ENCODE measurements around the gene CXCR6. TPM values are rescaled to one million over a fixed set of nuclear protein-coding genes. Genes with fewer than 3 reads are reported as not detected.

CXCR6 gene
- total RNA-seq, 2 donors from 2014 or later = not detected

DNA sequence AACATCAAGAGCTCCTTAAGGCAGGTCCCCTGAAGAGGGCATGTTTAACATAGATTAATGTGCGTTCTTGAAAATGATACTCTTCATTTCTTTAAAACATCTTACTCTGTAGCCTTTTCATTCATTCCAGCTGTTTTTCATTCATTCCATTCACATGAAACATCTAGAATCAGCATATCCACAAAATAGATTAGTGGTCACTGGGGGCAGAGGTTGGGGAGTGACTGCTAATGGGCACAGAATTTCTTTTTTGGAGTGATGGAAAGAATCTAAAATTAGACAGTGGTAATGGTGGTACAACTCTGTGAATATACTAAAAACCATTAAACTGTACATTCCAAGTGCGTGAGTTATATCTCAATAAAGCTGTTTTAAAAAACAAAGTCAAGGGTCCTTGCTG, 15.4 kb upstream of the CXCR6 start:
- no peak for DNase-seq
- TF ChIP-seq, protein P1, sequence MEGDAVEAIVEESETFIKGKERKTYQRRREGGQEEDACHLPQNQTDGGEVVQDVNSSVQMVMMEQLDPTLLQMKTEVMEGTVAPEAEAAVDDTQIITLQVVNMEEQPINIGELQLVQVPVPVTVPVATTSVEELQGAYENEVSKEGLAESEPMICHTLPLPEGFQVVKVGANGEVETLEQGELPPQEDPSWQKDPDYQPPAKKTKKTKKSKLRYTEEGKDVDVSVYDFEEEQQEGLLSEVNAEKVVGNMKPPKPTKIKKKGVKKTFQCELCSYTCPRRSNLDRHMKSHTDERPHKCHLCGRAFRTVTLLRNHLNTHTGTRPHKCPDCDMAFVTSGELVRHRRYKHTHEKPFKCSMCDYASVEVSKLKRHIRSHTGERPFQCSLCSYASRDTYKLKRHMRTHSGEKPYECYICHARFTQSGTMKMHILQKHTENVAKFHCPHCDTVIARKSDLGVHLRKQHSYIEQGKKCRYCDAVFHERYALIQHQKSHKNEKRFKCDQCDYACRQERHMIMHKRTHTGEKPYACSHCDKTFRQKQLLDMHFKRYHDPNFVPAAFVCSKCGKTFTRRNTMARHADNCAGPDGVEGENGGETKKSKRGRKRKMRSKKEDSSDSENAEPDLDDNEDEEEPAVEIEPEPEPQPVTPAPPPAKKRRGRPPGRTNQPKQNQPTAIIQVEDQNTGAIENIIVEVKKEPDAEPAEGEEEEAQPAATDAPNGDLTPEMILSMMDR (conservative IDR thresholded peaks at IDR 0.05) = no peak
- Mint-ChIP-seq H3K27ac (no peak overlapping the region), H3K27me3 (ENCODE audit: insufficient read depth) (no peaks in the 10 kb centered on the region), H3K9me3 (no peaks in the 10 kb centered on the region), H3K4me3 (no peak overlapping the region), H3K4me1 (no peaks in the 10 kb centered on the region), H3K36me3 (ENCODE audit: low read depth) (peaks cover 58% of the 10 kb centered on the region)
- no peak overlapping the region for H3K27ac ChIP-seq (ENCODE audit: low read depth, low read length)
- H3K36me3 ChIP-seq (ENCODE audit: control insufficient read depth, insufficient read depth, low read length) = peaks cover 16% of the 10 kb centered on the region
- no peaks in the 10 kb centered on the region for H3K9me3 ChIP-seq (ENCODE audit: control insufficient read depth, low read length)
- 80 to 96% methylated on average over 1 to 2 of the region's 2 CpGs for WGBS, 2 experiments (ENCODE audit: insufficient coverage in 1 of 2, insufficient read length in 1 of 2)
- no peaks in the 10 kb centered on the region for H3K4me1 ChIP-seq (ENCODE audit: control insufficient read depth, insufficient read depth, low read length)
- H3K27me3 ChIP-seq (ENCODE audit: control insufficient read depth, insufficient read depth, low read length, poor library complexity, severe bottlenecking) = no peaks in the 10 kb centered on the region
- H3K4me3 ChIP-seq (ENCODE audit: low read length) = no peak overlapping the region
- no peak overlapping the region for H3K9ac ChIP-seq (ENCODE audit: extremely low read depth, low read length, poor library complexity, severe bottlenecking)

DNA sequence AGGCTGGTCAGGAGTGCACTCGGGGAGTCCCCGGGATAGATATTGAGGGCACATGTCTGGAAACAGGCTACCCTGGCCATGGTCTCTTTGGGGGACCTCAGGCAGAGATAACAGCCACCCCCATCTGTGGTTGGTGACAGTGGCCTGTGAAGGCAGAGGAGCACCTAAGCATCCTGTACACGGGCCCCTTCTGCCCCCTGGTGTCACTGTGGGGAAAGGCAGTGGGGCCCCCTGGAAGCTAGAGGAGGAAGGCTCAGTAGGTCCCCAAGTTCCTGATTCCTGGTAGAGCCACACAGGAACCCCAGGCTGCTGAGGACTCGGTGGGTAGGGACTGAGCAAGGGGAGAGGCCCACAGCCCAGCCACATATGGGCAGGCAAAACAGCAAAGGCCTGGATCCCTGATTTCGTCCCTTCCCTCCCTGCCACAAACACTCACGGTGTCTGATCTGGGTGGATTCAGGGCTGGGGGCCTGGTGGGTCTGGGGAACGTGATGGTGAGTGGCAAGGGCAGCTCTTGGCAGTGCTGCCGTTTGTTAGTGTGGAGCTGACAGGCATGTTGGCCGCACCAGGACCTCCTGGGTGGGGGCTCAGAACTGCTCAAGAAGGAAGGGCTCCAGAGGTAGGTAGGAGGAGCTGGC, 14.1 kb upstream of the CXCR6 start:
- Histone ChIP-seq H3K9me3 (ENCODE audit: control insufficient read depth, low read length) (no peaks in the 10 kb centered on the region), H3K27ac (ENCODE audit: low read depth, low read length) (no peak overlapping the region), H3K4me3 (ENCODE audit: low read length) (no peak overlapping the region), H3K36me3 (ENCODE audit: control insufficient read depth, insufficient read depth, low read length) (peaks cover 15% of the 10 kb centered on the region), H3K4me1 (ENCODE audit: control insufficient read depth, insufficient read depth, low read length) (no peaks in the 10 kb centered on the region), H3K9ac (ENCODE audit: extremely low read depth, low read length, poor library complexity, severe bottlenecking) (no peak overlapping the region), H3K27me3 (ENCODE audit: control insufficient read depth, insufficient read depth, low read length, poor library complexity, severe bottlenecking) (no peaks in the 10 kb centered on the region)
- H3K36me3 Mint-ChIP-seq (ENCODE audit: low read depth) = peaks cover 52% of the 10 kb centered on the region
- peak; percentile 78 for DNase-seq
- no peaks in the 10 kb centered on the region for H3K27me3 Mint-ChIP-seq (ENCODE audit: insufficient read depth)
- 83 to 92% methylated on average over 5 to 9 of the region's 9 CpGs for whole genome bisulfite sequencing, 2 experiments (ENCODE audit: insufficient coverage in 1 of 2, insufficient read length in 1 of 2)
- no peaks in the 10 kb centered on the region for H3K9me3 Mint-ChIP-seq
- TF ChIP-seq, protein P1 (conservative IDR thresholded peaks at IDR 0.05) = peak; percentile 83
- no peak overlapping the region for H3K27ac Mint-ChIP-seq
- no peaks in the 10 kb centered on the region for H3K4me1 Mint-ChIP-seq
- no peak overlapping the region for H3K4me3 Mint-ChIP-seq

DNA sequence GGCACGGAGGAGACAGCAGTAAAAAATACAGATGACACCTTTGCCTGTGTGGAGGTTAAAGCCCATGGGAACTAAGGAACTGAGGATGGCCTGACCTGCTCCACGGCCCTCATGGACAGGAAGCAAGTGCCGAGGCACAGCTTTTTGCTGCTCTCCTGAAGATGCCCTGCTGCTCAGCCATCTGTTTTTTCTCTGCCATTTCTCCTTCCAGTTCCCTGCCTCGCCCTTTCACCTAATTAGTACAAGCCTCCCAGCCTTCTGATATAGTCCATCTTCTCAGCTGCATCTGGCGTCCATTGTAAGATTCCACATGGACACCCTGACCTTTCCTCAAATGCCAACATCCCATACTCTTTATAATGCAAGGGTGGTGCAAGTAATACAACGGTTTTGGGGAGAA, 11.8 kb upstream of the CXCR6 start:
- no peak for DNase-seq

More for the DNA sequence above, 11.8 kb upstream of the CXCR6 start:
- no peaks in the 10 kb centered on the region for H3K4me1 ChIP-seq (ENCODE audit: control insufficient read depth, insufficient read depth, low read length)
- Mint-ChIP-seq H3K27me3 (ENCODE audit: insufficient read depth) (no peaks in the 10 kb centered on the region), H3K36me3 (ENCODE audit: low read depth) (peaks cover 52% of the 10 kb centered on the region), H3K4me3 (no peak overlapping the region), H3K4me1 (no peaks in the 10 kb centered on the region), H3K9me3 (no peaks in the 10 kb centered on the region), H3K27ac (no peak overlapping the region)
- no peak overlapping the region for H3K9ac ChIP-seq (ENCODE audit: extremely low read depth, low read length, poor library complexity, severe bottlenecking)
- no peak overlapping the region for H3K27ac ChIP-seq (ENCODE audit: low read depth, low read length)
- no peak overlapping the region for H3K4me3 ChIP-seq (ENCODE audit: low read length)
- TF ChIP-seq, protein P1 (conservative IDR thresholded peaks at IDR 0.05) = no peak
- H3K9me3 ChIP-seq (ENCODE audit: control insufficient read depth, low read length) = no peaks in the 10 kb centered on the region
- peaks cover 24% of the 10 kb centered on the region for H3K36me3 ChIP-seq (ENCODE audit: control insufficient read depth, insufficient read depth, low read length)
- WGBS, 2 experiments (ENCODE audit: insufficient coverage in 1 of 2, insufficient read length in 1 of 2) = 87 to 92% methylated on average over 5 to 6 of the region's 6 CpGs
- no peaks in the 10 kb centered on the region for H3K27me3 ChIP-seq (ENCODE audit: control insufficient read depth, insufficient read depth, low read length, poor library complexity, severe bottlenecking)

Data from endodermal cell (in vitro differentiated cells).